Kidney epithelial cell (primary cell): ENCODE data around the gene PURA. TPM values are rescaled to one million over a fixed set of nuclear protein-coding genes. Genes with fewer than 3 reads are reported as not detected.
A peak's percentile ranks its signal among the peaks of the same experiment; 100 is the strongest.

ENCODE experiments used
- DNase-seq: peaks from one replicate; pipeline ENCODE4 v3.0.0-alpha.2; 2010; ENCODE audit warnings: low read depth
- H3K27me3 ChIP-seq: 2 replicates; pipeline ENCODE4 v1.6.0; 2011; ENCODE audit warnings: low read length; ENCODE audit not compliant: control insufficient read depth, insufficient read depth
- H3K36me3 ChIP-seq: 2 replicates; pipeline ENCODE4 v1.5.1; 2011; ENCODE audit warnings: low read length; ENCODE audit not compliant: control insufficient read depth, insufficient read depth
- H3K4me3 ChIP-seq: 2 replicates; pipeline ENCODE4 v1.5.1; 2011; ENCODE audit warnings: low read depth, mild to moderate bottlenecking, control low read depth, low read length
- CTCF ChIP-seq: IDR thresholded peaks from 2 replicates; pipeline ENCODE4 v1.5.1; 2011; ENCODE audit warnings: mild to moderate bottlenecking, moderate library complexity, low read length, control low read depth, inconsistent platforms; ENCODE audit not compliant: insufficient read depth, poor library complexity, severe bottlenecking
- total RNA-seq: library from RNA; depleted of rRNA; stranded (reverse); fragments of >200 nt; gene quantifications from 2 replicates; pipeline ENCODE4 v1.2.3, GENCODE V29; 2015

Gene PURA
- total RNA-seq, 1 donor from 2014 or later = 7.1 TPM

GRCh38 chr5:140094889-140095288 is 19.0 kb upstream of the PURA start:
- Histone ChIP-seq H3K36me3 (no peaks in the 10 kb centered on the region), H3K27me3 (no peaks in the 10 kb centered on the region), H3K4me3 (no peak overlapping the region)
- DNase-seq = no peak
- no peak for TF ChIP-seq CTCF

GRCh38 chr5:140101179-140101578 is 12.7 kb upstream of the PURA start:
- H3K36me3 ChIP-seq = no peaks in the 10 kb centered on the region

GRCh38 chr5:140103154-140103553 is 10.8 kb upstream of the PURA start:
- no peak for DNase-seq
- H3K4me3 ChIP-seq = no peak overlapping the region
- no peak for TF ChIP-seq CTCF
- no peaks in the 10 kb centered on the region for H3K27me3 ChIP-seq
- no peaks in the 10 kb centered on the region for H3K36me3 ChIP-seq

More at GRCh38 chr5:140101179-140101578, 12.7 kb upstream of the PURA start:
- no peaks in the 10 kb centered on the region for H3K27me3 ChIP-seq
- H3K4me3 ChIP-seq = no peak overlapping the region
- DNase-seq = no peak
- no peak for TF ChIP-seq CTCF

- no peak for DNase-seq
- H3K27me3 ChIP-seq = peaks cover 3% of the 10 kb centered on the region
- H3K36me3 ChIP-seq = no peaks in the 10 kb centered on the region
- H3K4me3 ChIP-seq = no peak overlapping the region
- no peak for TF ChIP-seq CTCF
Measured at GRCh38 chr5:140104100-140104499, 9.8 kb upstream of the PURA start.

GRCh38 chr5:140106101-140106500 is 7.8 kb upstream of the PURA start:
- no peak for TF ChIP-seq CTCF
- Histone ChIP-seq H3K27me3 (peaks cover 3% of the 10 kb centered on the region), H3K36me3 (no peaks in the 10 kb centered on the region), H3K4me3 (no peak overlapping the region)
- no peak for DNase-seq

- H3K36me3 ChIP-seq = no peaks in the 10 kb centered on the region
- peaks cover 3% of the 10 kb centered on the region for H3K27me3 ChIP-seq
- no peak for TF ChIP-seq CTCF
- DNase-seq = no peak
- H3K4me3 ChIP-seq = peak overlapping the region; percentile 63
Measured at GRCh38 chr5:140106805-140107311, 7.1 kb upstream of the PURA start.
